ENCODE results near the gene FLOT1. TPM values are rescaled to one million over a fixed set of nuclear protein-coding genes. Genes with fewer than 3 reads are reported as not detected.

FLOT1 gene, protein sequence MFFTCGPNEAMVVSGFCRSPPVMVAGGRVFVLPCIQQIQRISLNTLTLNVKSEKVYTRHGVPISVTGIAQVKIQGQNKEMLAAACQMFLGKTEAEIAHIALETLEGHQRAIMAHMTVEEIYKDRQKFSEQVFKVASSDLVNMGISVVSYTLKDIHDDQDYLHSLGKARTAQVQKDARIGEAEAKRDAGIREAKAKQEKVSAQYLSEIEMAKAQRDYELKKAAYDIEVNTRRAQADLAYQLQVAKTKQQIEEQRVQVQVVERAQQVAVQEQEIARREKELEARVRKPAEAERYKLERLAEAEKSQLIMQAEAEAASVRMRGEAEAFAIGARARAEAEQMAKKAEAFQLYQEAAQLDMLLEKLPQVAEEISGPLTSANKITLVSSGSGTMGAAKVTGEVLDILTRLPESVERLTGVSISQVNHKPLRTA
- 21.6 to 23.8 TPM (median 22.1 TPM) in 3 replicates for polyA plus RNA-seq
- polyA plus RNA-seq (2011; ENCODE audit: low read depth) = 52.5 TPM
- 14.9 and 21.3 TPM in 2 replicates for polyA plus RNA-seq (2011; cell fraction: cytosol; rRNA removed)
- polyA plus RNA-seq (2011; cell fraction: nucleus; rRNA removed) = 21.6 and 22.0 TPM in 2 replicates
- polyA plus RNA-seq (2012; ENCODE audit: low replicate concordance) = 19.5 and 22.0 TPM in 2 replicates
- 23.2 to 52.7 TPM (median 25.6 TPM) in 3 replicates for polyA minus RNA-seq
- 16.3 TPM for polyA minus RNA-seq (2011; cell fraction: cytosol; rRNA and poly(A)+ RNA removed)
- 14.8 and 19.5 TPM in 2 replicates for polyA minus RNA-seq (2011; cell fraction: nucleus; rRNA and poly(A)+ RNA removed)

- TF ChIP-seq CTCF (optimal IDR thresholded peaks at IDR 0.05 in 1 of 3, IDR thresholded peaks at IDR 0.05 in 1 of 3, conservative IDR thresholded peaks at IDR 0.05 in 1 of 3; ENCODE audit: extremely low read depth in 1 of 3, insufficient read depth in 2 of 3, low read length in 3 of 3) (no peak), EZH2 (IDR thresholded peaks at IDR 0.05; ENCODE audit: low read length) (no peak)
- Histone ChIP-seq H3K4me1 (ENCODE audit: control insufficient read depth, extremely low read depth, insufficient read depth, low read length) (peaks cover 32% of the 10 kb centered on the region), H2AFZ (ENCODE audit: control insufficient read depth, low read length) (no peak within 1 kb of the TSS), H3K9me3 (ENCODE audit: control insufficient read depth, low read depth, low read length) (no peaks in the 10 kb centered on the region), H3K27me3 (ENCODE audit: control insufficient read depth, extremely low read depth, insufficient read depth, low read length) (no peaks in the 10 kb centered on the region), H3K79me2 (ENCODE audit: control insufficient read depth, insufficient read depth, low read length) (peaks cover 10% of the 10 kb centered on the region), H3K9ac (ENCODE audit: control insufficient read depth, extremely low read depth, insufficient read depth, low read length) (peak within 1 kb of the TSS; percentile 97), H3K4me2 (ENCODE audit: control insufficient read depth, extremely low read depth, insufficient read depth, low read depth, low read length) (peak within 1 kb of the TSS; percentile 72), H3K36me3 (ENCODE audit: control insufficient read depth in 2 of 2, extremely low read depth in 1 of 2, insufficient read depth in 2 of 2, low read length in 2 of 2) (peaks cover 7 to 18% of the 10 kb centered on the region in 2 experiments), H3K9me1 (ENCODE audit: control insufficient read depth, extremely low read depth, insufficient read depth, low read length) (no peaks in the 10 kb centered on the region), H3K27ac (ENCODE audit: control insufficient read depth, insufficient read depth, low read length) (peak within 1 kb of the TSS; percentile 93), H3K4me3 (ENCODE audit: control insufficient read depth in 2 of 3, extremely low read depth in 1 of 3, insufficient read depth in 2 of 3, low read depth in 1 of 3, low read length in 3 of 3) (peak within 1 kb of the TSS; percentile 71 to 98 (median 85)), H4K20me1 (ENCODE audit: control insufficient read depth, extremely low read depth, insufficient read depth, low read length) (peaks cover 11% of the 10 kb centered on the region)
- FAIRE-seq (no peak), DNase-seq (ENCODE audit: low read depth, low spot score) (peak; percentile 77)
- dilution Hi-C loops (cut with MboI; ENCODE audit: extremely low pct_ligation_motif_present, low sequenced_read_pairs) = no loop called here
Measured at GRCh38 chr6:30742316-30743098, at the start of gene FLOT1. Gene FLOT1, minus strand, starts transcription at chr6:30742687. Its CDS starts 498 bp downstream, at chr6:30742189.

DNA sequence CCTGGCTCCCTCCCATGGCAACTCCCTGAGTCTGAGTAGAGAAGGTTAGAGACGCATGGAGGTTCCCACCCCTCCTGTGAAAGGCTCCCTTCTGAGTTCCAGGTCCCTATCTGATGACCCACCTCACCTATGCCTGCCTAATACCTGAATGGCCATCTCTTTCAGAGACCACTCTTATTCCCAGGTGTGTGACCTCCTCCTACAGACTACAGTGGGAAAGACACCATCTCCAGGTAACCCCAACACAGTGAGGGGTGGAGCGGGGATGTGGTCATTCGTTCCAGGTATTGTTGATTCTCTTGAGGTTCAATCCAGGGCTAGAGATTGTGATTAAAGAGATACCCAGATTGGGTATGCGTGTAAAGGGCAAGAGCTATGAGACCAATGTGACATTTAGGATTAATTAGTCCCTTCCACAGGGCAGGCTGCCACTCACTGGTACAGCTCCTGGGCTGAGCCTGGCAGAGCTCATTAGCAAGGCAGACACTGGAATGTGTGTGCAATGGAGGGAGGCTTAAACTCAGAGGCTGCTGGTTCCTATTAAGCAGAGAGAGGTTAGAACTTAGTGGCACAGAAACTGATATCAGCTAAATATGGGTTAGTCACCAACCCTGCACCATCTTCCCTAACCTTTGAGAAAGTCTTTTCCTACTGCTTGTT, 48.4 kb upstream of the FLOT1 start:
- peaks cover 17% of the 10 kb centered on the region for H3K4me1 ChIP-seq (ENCODE audit: control insufficient read depth, extremely low read depth, insufficient read depth, low read length)
- no peaks in the 10 kb centered on the region for H3K79me2 ChIP-seq (ENCODE audit: control insufficient read depth, insufficient read depth, low read length)
- no peaks in the 10 kb centered on the region for H3K27me3 ChIP-seq (ENCODE audit: control insufficient read depth, extremely low read depth, insufficient read depth, low read length)
- no peak for TF ChIP-seq EZH2 (IDR thresholded peaks at IDR 0.05; ENCODE audit: low read length)
- no peak for TF ChIP-seq CTCF (optimal IDR thresholded peaks at IDR 0.05 in 1 of 3, IDR thresholded peaks at IDR 0.05 in 1 of 3, conservative IDR thresholded peaks at IDR 0.05 in 1 of 3; ENCODE audit: extremely low read depth in 1 of 3, insufficient read depth in 2 of 3, low read length in 3 of 3)
- no peak overlapping the region for H3K27ac ChIP-seq (ENCODE audit: control insufficient read depth, insufficient read depth, low read length)
- H3K9me3 ChIP-seq (ENCODE audit: control insufficient read depth, low read depth, low read length) = no peaks in the 10 kb centered on the region
- no peaks in the 10 kb centered on the region for H3K9me1 ChIP-seq (ENCODE audit: control insufficient read depth, extremely low read depth, insufficient read depth, low read length)
- FAIRE-seq (no peak), DNase-seq (ENCODE audit: low read depth, low spot score) (no peak)
- dilution Hi-C loops (cut with MboI; ENCODE audit: extremely low pct_ligation_motif_present, low sequenced_read_pairs) = no loop called here
- H3K36me3 ChIP-seq (ENCODE audit: control insufficient read depth in 2 of 2, extremely low read depth in 1 of 2, insufficient read depth in 2 of 2, low read length in 2 of 2) = no peaks in the 10 kb centered on the region
- H3K9ac ChIP-seq (ENCODE audit: control insufficient read depth, extremely low read depth, insufficient read depth, low read length) = no peak overlapping the region
- no peaks in the 10 kb centered on the region for H4K20me1 ChIP-seq (ENCODE audit: control insufficient read depth, extremely low read depth, insufficient read depth, low read length)
- no peak overlapping the region for H2AFZ ChIP-seq (ENCODE audit: control insufficient read depth, low read length)
- H3K4me2 ChIP-seq (ENCODE audit: control insufficient read depth, extremely low read depth, insufficient read depth, low read depth, low read length) = no peak overlapping the region
- H3K4me3 ChIP-seq (ENCODE audit: control insufficient read depth in 2 of 3, extremely low read depth in 1 of 3, insufficient read depth in 2 of 3, low read depth in 1 of 3, low read length in 3 of 3) = no peak overlapping the region

Measured in keratinocyte (primary cell).